Neural cell (in vitro differentiated cells): Measurements from ENCODE around the gene DNAJB1. TPM values are rescaled to one million over a fixed set of nuclear protein-coding genes. Genes with fewer than 3 reads are reported as not detected.

Source experiments
- H2AFZ ChIP-seq: fragments of 200-600, 300-800 bp; sonication (generic), shearing (Covaris generic); 2 replicates; pipeline ENCODE4 v1.6.0; 2014; ENCODE audit warnings: low read depth, mild to moderate bottlenecking, antibody characterized with exemption, low read length, moderate library complexity
- H3F3A ChIP-seq: fragments of 200-600 bp; shearing (Covaris generic); 2 replicates; pipeline ENCODE4 v1.6.1; 2016; ENCODE audit warnings: mild to moderate bottlenecking, moderate library complexity, mixed read lengths, antibody characterized with exemption, low read length; ENCODE audit not compliant: insufficient read depth, poor library complexity, severe bottlenecking
- H3K27ac ChIP-seq: fragments of 200-600, 300-800 bp; sonication (generic), shearing (Covaris generic); 2 replicates; pipeline ENCODE4 v1.5.1; 2014; ENCODE audit warnings: mild to moderate bottlenecking, low read length, moderate library complexity
- H3K27me3 ChIP-seq: fragments of 300-800, 200-600 bp; sonication (generic), shearing (Covaris generic); 2 replicates; pipeline ENCODE4 v1.6.0; 2014; ENCODE audit warnings: mild to moderate bottlenecking, low read depth, low read length, moderate library complexity; ENCODE audit not compliant: insufficient read depth
- H3K36me3 ChIP-seq: fragments of 300-800, 200-600 bp; sonication (generic), shearing (Covaris generic); 2 replicates; pipeline ENCODE4 v1.5.1; 2014; ENCODE audit warnings: mild to moderate bottlenecking, antibody characterized with exemption, low read length, moderate library complexity; ENCODE audit not compliant: insufficient read depth
- H3K4me2 ChIP-seq: fragments of 300-800, 200-600 bp; sonication (generic), shearing (Covaris generic); 2 replicates; pipeline ENCODE4 v1.6.0; 2014; ENCODE audit warnings: mild to moderate bottlenecking, low read length
- H3K4me3 ChIP-seq: fragments of 300-800, 200-600 bp; sonication (generic), shearing (Covaris generic); 2 replicates; pipeline ENCODE4 v1.5.1; 2014; ENCODE audit warnings: mild to moderate bottlenecking, low read length, moderate library complexity
- H3K79me2 ChIP-seq: fragments of 200-600 bp; shearing (Covaris generic); replicated peaks from 2 replicates; pipeline ENCODE4 v1.6.0; 2014; ENCODE audit warnings: mild to moderate bottlenecking, low read length, moderate library complexity; ENCODE audit not compliant: insufficient read depth
- H3K9ac ChIP-seq: fragments of 300-800, 200-600 bp; sonication (generic), shearing (Covaris generic); 2 replicates; pipeline ENCODE4 v1.6.1; 2016; ENCODE audit warnings: mild to moderate bottlenecking, low read length, mixed read lengths
- H3K9me2 ChIP-seq: fragments of 200-600 bp; shearing (Covaris generic); 2 replicates; pipeline ENCODE4 v1.6.1; 2016; ENCODE audit warnings: mild to moderate bottlenecking, low read length, mixed read lengths; ENCODE audit not compliant: insufficient read depth
- H3K9me3 ChIP-seq: fragments of 200-600, 300-800 bp; sonication (generic), shearing (Covaris generic); 2 replicates; pipeline ENCODE4 v1.6.1; 2016; ENCODE audit warnings: mild to moderate bottlenecking, mixed run types, low read length, moderate library complexity, mixed read lengths
- H4K20me1 ChIP-seq: fragments of 200-600 bp; shearing (Covaris generic); 2 replicates; pipeline ENCODE4 v1.6.1; 2016; ENCODE audit warnings: mild to moderate bottlenecking, mixed run types; ENCODE audit not compliant: insufficient read depth
- EP300 ChIP-seq: fragments of 450-650 bp; conservative IDR thresholded peaks from 2 replicates; pipeline ENCODE4 v1.6.1; 2014; ENCODE audit warnings: antibody characterized with exemption, mild to moderate bottlenecking, moderate library complexity; ENCODE audit not compliant: poor library complexity, severe bottlenecking
- EZH2 ChIP-seq: fragments of 200-600, 300-800 bp; shearing (Covaris generic), sonication (generic); IDR thresholded peaks from 2 replicates; pipeline ENCODE4 v1.6.1; 2014; ENCODE audit warnings: antibody characterized with exemption, low read length, borderline replicate concordance, mild to moderate bottlenecking; ENCODE audit not compliant: insufficient read depth, poor library complexity, severe bottlenecking
- MXI1 ChIP-seq: fragments of 450-650 bp; conservative IDR thresholded peaks from 2 replicates; pipeline ENCODE4 v1.6.1; 2014; ENCODE audit warnings: antibody characterized with exemption, mild to moderate bottlenecking; ENCODE audit not compliant: poor library complexity, severe bottlenecking
- POLR2AphosphoS5 ChIP-seq: IDR thresholded peaks from 2 replicates; pipeline ENCODE4 v1.6.1; 2012
- RAD21 ChIP-seq: fragments of 450-650 bp; conservative IDR thresholded peaks from 2 replicates; pipeline ENCODE4 v1.6.1; 2014; ENCODE audit warnings: antibody characterized with exemption, mild to moderate bottlenecking, moderate library complexity
- SMC3 ChIP-seq: fragments of 450-650 bp; conservative IDR thresholded peaks from 2 replicates; pipeline ENCODE4 v1.6.1; 2014; ENCODE audit warnings: antibody characterized with exemption, mild to moderate bottlenecking, moderate library complexity; ENCODE audit not compliant: poor library complexity
- polyA plus RNA-seq: library from polyadenylated mRNA; depleted of rRNA; stranded (reverse); fragments of >200 nt; gene quantifications from 2 replicates; pipeline ENCODE4 v1.2.3, GENCODE V29; 2014
- TF ChIP-seq, protein P1 (sequence below): fragments of 450-650 bp; IDR thresholded peaks from 2 replicates; pipeline ENCODE4 v1.5.1; 2014; ENCODE audit warnings: antibody characterized with exemption, mild to moderate bottlenecking, moderate library complexity; ENCODE audit not compliant: poor library complexity, severe bottlenecking
- TF ChIP-seq, protein P2 (sequence below): IDR thresholded peaks from 2 replicates; pipeline ENCODE4 v1.6.1; 2012; ENCODE audit warnings: borderline replicate concordance

The DNAJB1 gene
- polyA plus RNA-seq, 1 donor from 2014 or later, result 64.6 TPM

DNA sequence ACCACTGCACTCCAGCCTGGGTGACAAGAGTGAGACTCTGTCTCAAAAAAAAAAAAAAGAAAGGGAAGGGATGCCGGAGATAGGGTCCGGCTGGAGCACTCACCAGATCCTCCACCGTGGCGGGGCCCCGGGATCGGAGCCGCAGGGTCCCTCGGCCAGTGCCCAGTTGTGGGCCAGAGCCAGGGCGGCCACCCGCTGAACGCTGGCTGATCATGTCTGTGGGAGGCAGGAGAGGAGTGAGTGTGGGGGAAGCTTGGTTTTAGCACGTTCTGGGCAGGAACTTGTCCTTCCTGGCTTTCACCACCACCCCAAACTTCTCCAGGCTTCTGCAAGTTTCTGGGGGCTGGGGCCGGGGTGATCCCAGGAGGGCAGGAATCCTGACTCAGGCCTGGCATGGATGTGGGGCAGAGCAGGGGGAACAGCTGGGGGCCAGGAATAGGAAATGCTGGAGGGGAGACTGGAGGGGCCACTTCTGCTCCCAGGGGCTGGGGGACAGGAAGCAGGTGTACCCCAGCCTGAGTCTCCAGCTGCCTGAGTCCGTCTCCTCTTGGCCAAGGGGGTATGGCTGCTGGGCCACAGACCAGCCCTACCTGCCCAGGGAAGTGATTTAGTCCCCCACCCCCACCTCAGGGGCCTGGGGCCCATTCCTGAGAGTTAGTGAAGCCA lies 38.8 kb downstream of the DNAJB1 start:
- Histone ChIP-seq H3K4me3 (no peak overlapping the region), H3K9me2 (no peaks in the 10 kb centered on the region), H3K27me3 (no peaks in the 10 kb centered on the region), H3K36me3 (no peaks in the 10 kb centered on the region), H2AFZ (no peak overlapping the region), H3F3A (no peaks in the 10 kb centered on the region), H3K9me3 (no peaks in the 10 kb centered on the region), H4K20me1 (no peaks in the 10 kb centered on the region), H3K27ac (no peak overlapping the region), H3K9ac (no peak overlapping the region), H3K4me2 (no peak overlapping the region), H3K79me2 (no peaks in the 10 kb centered on the region)
- TF ChIP-seq RAD21, result no peak
- TF ChIP-seq, protein P1, sequence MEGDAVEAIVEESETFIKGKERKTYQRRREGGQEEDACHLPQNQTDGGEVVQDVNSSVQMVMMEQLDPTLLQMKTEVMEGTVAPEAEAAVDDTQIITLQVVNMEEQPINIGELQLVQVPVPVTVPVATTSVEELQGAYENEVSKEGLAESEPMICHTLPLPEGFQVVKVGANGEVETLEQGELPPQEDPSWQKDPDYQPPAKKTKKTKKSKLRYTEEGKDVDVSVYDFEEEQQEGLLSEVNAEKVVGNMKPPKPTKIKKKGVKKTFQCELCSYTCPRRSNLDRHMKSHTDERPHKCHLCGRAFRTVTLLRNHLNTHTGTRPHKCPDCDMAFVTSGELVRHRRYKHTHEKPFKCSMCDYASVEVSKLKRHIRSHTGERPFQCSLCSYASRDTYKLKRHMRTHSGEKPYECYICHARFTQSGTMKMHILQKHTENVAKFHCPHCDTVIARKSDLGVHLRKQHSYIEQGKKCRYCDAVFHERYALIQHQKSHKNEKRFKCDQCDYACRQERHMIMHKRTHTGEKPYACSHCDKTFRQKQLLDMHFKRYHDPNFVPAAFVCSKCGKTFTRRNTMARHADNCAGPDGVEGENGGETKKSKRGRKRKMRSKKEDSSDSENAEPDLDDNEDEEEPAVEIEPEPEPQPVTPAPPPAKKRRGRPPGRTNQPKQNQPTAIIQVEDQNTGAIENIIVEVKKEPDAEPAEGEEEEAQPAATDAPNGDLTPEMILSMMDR, result no peak
- TF ChIP-seq EP300, result no peak
- TF ChIP-seq SMC3, result no peak
- no peak for TF ChIP-seq MXI1
- no peak for TF ChIP-seq POLR2AphosphoS5
- TF ChIP-seq, protein P2, sequence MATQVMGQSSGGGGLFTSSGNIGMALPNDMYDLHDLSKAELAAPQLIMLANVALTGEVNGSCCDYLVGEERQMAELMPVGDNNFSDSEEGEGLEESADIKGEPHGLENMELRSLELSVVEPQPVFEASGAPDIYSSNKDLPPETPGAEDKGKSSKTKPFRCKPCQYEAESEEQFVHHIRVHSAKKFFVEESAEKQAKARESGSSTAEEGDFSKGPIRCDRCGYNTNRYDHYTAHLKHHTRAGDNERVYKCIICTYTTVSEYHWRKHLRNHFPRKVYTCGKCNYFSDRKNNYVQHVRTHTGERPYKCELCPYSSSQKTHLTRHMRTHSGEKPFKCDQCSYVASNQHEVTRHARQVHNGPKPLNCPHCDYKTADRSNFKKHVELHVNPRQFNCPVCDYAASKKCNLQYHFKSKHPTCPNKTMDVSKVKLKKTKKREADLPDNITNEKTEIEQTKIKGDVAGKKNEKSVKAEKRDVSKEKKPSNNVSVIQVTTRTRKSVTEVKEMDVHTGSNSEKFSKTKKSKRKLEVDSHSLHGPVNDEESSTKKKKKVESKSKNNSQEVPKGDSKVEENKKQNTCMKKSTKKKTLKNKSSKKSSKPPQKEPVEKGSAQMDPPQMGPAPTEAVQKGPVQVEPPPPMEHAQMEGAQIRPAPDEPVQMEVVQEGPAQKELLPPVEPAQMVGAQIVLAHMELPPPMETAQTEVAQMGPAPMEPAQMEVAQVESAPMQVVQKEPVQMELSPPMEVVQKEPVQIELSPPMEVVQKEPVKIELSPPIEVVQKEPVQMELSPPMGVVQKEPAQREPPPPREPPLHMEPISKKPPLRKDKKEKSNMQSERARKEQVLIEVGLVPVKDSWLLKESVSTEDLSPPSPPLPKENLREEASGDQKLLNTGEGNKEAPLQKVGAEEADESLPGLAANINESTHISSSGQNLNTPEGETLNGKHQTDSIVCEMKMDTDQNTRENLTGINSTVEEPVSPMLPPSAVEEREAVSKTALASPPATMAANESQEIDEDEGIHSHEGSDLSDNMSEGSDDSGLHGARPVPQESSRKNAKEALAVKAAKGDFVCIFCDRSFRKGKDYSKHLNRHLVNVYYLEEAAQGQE, result no peak

DNA sequence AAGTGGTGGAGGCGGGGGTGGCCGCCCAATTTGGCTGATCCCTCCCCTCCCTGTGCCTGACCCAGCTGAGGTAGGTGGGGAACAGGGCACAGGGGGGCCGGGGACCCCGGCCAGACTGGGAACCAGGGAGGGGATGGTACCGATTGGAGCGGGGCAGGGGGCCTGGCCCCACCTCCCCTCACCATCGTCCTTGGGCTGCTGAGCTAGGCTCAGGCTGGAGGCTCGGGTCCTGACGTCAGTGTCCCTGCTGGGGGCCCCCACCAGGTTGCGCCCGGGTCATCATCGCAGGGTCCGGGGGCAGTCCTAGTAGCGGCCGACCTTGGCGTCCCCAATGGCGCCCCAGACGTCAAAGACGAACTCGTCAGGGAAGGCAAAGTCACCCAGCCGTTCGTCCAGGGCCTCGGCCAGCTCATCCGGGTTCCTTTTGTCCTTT lies 40.1 kb downstream of the DNAJB1 start:
- Histone ChIP-seq H3K27me3 (no peaks in the 10 kb centered on the region), H3K9ac (no peak overlapping the region), H4K20me1 (no peaks in the 10 kb centered on the region), H3F3A (no peaks in the 10 kb centered on the region), H3K9me3 (no peaks in the 10 kb centered on the region), H3K4me2 (no peak overlapping the region), H3K9me2 (no peaks in the 10 kb centered on the region), H3K4me3 (no peak overlapping the region), H3K27ac (no peak overlapping the region), H2AFZ (no peak overlapping the region), H3K79me2 (no peaks in the 10 kb centered on the region), H3K36me3 (no peaks in the 10 kb centered on the region)
- TF ChIP-seq POLR2AphosphoS5 (no peak), EZH2 (no peak), RAD21 (no peak), EP300 (no peak)
- TF ChIP-seq, protein P2, result no peak
